ENCODE measurements around the gene SRRT. TPM values are rescaled to one million over a fixed set of nuclear protein-coding genes. Genes with fewer than 3 reads are reported as not detected.
A peak's percentile ranks its signal among the peaks of the same experiment; 100 is the strongest.

Gene SRRT, protein sequence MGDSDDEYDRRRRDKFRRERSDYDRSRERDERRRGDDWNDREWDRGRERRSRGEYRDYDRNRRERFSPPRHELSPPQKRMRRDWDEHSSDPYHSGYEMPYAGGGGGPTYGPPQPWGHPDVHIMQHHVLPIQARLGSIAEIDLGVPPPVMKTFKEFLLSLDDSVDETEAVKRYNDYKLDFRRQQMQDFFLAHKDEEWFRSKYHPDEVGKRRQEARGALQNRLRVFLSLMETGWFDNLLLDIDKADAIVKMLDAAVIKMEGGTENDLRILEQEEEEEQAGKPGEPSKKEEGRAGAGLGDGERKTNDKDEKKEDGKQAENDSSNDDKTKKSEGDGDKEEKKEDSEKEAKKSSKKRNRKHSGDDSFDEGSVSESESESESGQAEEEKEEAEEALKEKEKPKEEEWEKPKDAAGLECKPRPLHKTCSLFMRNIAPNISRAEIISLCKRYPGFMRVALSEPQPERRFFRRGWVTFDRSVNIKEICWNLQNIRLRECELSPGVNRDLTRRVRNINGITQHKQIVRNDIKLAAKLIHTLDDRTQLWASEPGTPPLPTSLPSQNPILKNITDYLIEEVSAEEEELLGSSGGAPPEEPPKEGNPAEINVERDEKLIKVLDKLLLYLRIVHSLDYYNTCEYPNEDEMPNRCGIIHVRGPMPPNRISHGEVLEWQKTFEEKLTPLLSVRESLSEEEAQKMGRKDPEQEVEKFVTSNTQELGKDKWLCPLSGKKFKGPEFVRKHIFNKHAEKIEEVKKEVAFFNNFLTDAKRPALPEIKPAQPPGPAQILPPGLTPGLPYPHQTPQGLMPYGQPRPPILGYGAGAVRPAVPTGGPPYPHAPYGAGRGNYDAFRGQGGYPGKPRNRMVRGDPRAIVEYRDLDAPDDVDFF
- 43.4 and 44.0 TPM in 2 replicates for total RNA-seq (2014; rRNA removed; shearing (Covaris generic))
- polyA plus RNA-seq (2014; cell fraction: nucleus; rRNA removed), result 215 and 246 TPM in 2 replicates

DNA sequence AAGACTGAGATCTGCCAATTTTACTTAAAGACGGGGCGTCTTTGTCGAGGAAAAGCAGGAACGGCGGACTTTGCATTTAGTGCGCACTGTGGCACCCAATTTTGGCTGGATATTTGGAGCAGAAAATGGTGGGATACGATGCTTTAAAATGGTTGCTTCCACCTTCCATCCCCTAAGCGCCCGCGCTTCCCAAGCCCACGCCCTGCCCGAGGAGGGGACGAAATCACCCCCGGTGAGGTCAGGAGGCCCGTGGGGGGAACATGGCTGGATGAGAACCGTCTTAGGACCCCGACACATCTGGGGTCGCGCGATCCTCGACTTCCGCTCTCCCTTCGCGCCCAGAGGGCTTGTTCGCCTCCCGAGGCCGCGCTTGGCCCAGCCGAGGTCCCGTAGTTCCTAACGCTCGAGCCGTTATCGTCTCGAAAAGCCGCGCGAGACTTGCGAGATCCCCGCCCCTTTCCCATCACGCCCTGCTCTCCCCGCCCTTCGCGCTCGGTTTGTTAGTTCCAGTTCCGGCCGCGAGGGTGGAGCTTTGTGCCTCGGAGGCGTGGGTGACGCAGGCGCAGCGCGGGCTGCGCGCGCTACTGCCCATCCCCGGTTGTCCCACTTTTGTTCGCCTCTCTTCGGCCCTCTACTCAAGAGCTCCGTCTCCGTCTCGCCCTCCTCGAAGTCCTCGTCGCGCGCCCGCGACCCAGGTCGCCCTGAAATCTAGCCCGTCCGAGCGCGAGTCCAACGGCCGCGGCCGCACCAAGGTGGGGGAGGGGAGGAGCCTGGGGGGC lies at the start of gene SRRT:
Gene SRRT (plus strand): TSS at position 527 of the 779 bp plus-strand sequence. CDS start 488 bp downstream, outside the sequence.
- peak; percentile 98 for DNase-seq (ENCODE audit: extremely low read depth, low read depth)

DNA sequence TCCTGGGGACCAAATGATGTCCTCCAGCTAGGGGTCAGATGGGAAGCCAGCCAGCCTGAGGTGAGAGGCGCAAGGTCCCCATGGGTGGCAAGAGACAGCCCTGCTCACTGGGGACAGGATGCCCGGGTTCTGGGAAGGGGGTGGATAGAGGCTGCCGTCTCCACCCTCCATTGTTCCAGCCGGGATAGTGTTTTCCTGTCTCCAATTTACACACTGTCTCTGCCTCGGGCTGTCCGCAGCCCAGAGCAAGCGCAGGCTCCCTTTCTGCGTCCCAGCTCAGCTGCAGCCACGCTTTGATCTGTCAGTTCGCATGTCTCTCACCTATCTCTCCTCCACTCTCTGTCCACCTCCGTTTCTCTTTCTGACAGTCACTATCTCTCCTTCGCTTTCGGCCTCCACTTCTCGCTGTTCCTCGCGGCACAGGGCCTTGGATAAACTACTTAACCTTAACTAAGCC lies 49.7 kb upstream of the SRRT start:
- DNase-seq (ENCODE audit: extremely low read depth, low read depth), result no peak

GRCh38 chr7:100825751-100826513 lies 49.0 kb upstream of the SRRT start:
- DNase-seq (ENCODE audit: extremely low read depth, low read depth), result peak; percentile 65

DNA sequence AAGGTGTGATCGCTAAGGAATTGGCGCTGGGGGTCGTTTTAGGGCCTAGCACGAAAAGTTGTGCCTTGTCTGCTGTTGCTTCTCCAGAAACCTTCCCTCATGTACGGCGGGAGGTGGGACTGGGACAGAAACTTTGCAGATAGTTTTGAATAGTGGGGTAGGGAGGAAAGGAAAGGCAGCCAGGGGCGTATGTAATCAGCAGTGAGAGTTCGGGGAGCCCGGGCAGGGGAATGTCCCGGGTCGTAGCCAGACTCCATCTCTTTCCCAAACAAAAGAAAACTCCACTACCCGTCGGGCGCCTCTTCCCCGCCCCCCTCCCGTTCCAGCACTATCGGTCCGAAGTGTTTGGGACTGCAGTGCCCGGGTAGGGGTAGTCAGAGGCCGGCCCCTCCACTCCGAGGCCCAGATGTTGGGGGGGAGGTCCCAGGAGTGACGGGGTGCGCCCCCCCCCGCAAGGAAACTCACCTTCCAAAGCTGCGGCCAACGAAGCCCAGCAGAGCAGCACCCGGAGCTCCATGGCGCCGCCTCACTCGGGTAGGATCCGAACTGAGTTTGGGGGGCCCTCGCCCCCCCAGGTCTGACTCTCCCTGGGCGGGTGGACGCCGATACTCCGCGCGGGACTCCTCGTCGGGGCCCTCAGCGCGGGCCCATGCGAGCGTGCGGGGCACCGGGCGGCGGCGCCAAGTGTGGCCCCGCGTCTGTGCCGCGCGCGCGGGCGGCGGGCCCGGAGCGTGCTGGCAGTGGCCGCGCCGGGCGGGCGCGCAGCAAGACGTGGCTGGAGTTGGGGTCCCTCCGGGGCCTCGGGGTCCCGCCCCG lies 48.2 kb upstream of the SRRT start:
- DNase-seq (ENCODE audit: extremely low read depth, low read depth), result no peak

DNA sequence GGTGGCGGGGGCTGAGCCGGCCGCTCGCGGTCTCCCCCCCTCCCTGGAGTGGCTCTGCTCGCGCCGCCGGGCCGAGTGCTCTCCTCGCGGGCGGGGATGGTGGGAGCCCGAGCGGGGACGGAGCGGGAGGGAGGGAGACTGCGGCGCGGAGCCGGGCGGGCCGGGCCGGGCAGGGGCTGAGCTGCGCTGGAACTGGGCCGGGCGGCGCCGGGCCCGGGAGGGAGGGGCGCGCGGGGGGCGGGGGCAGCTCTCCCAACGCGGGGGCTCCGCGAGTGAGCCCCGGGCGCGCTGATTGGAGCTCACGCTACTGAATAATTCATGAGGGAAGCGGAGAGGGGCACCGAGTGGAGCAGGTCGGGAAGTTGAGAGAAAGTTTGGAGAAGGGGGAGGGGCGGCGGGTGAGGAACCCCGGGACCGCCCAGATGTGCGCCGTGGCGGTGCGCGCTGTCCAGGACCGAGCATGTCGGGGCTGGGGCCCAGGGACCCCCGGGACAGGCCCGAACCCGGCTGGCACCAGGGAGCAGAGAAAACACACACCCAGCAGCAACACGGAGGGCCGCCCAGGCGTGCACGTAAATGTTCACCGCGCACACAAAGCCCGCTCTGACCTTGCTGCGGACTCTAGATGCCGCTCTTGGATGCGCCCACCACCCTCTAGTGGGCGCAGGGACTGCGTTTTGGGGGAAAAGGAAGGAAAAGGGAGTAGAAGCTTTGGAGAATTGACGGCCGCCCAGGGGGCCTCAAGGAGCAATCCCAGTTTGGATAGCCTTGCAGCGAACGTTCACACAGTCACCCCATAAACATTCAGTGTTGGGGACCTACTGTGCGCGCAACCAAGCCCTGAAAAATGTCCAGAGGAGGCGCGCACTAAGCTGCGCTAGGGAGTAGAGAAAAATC lies 47.3 kb upstream of the SRRT start, which contains the start of gene EPHB4:
Gene EPHB4 (minus strand): TSS at position 194 of the 897 bp plus-strand sequence. CDS start 493 bp downstream, outside the sequence.
- DNase-seq (ENCODE audit: extremely low read depth, low read depth), result peak; percentile 73

GRCh38 chr7:100829150-100829716 lies 45.7 kb upstream of the SRRT start:
- DNase-seq (ENCODE audit: extremely low read depth, low read depth), result no peak

- no peak for DNase-seq (ENCODE audit: extremely low read depth, low read depth)
These were observed 44.5 kb upstream of the SRRT start for GRCh38 chr7:100830396-100830795.

DNA sequence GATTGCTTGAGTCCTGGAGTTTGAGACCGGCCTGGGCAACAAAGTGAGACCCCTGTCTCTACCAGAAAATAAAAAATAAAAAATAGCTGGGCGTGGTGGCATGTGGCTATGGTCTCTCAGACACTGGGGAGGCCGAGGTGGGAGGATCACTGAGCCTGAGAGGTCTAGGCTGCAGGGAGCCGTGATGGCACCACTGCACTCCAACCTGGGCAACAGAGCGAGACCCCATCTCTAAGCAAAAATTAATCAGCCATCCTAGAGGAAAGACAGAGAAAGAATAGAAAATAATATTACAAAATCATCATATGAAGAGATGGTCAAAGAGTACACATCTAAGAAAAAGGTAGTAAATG lies 42.6 kb upstream of the SRRT start:
- DNase-seq (ENCODE audit: extremely low read depth, low read depth), result no peak

DNA sequence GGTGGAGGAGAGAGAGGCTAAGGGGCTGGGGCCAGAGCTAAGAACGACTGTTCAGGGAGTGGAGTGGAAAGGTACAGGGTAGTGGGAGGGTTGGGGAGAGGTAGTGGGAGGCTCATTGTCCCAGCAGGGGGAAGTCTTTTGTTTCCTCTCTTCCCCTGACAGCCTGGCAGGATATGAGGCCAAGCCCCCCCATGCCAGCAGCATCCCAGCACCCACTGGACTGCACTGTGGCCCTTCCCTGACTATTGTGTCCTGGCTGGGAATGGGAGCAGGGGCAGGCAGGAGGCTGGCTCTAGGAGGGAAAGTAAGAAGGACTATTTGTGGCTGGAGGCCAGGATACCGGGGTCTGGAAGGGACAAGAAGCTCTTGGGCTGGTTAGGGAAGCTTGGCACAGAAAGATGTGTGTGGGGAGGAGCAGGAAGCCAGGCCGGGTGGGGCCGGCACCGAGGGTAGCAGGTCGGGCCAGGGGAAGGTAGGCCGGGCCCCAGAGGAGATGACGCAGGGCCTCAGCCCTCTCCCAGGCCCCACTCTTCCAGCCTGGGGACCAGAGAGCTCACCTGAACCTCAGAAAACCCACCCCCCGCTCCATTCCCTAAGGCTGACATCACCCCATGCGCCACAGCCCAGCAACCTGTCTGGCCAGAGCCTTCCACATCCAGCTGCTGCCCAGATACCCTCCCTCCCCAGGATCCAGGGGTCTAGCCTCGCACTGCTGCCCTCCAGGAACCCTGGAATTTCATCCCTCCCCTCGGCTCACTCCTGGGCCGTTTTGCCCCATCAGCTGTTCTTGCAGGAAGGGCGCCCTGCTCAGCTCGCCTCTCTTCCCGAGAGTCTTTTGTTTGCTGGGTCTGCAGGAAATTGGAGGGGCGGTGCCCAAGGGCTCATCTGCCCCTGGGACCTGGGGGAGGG lies 38.7 kb upstream of the SRRT start:
- no peak for DNase-seq (ENCODE audit: extremely low read depth, low read depth)

- DNase-seq (ENCODE audit: extremely low read depth, low read depth), result no peak
These were observed 38.1 kb upstream of the SRRT start for GRCh38 chr7:100836812-100837098.

DNA sequence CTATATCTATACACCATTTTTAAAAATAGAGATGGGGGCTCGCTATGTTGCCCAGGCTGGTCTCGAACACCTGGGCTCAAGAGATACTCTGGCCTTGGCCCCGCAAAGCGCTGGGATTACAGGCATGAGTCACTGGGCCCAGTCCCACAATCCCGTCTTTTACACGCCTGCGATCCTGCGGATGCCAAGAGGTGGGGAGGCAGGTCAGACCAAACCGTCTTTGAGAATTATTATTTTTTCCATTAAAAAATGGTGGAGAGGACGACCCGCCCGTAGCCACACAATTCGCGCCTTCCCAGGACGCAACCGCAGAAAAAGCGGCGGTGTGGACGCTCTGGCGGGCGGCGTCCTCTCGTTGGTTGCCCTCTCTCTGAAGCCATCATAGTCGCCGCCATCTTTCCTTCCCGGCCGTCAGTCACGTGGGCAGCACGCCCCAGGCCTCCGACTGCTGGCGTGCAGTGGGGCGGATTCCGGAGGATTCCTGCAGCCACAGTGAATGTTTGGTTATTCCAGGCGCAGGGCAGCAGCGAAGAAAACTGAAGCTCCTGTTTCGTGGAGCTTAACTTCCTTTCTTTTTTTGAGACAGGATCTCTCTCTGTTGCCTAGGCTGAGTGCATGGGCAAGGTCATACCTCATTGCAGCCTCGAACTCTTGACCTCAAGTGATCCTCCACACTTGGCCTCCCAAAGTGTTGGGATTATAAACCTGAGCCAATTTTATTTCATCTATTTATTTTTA lies 37.6 kb upstream of the SRRT start:
- peak; percentile 79 for DNase-seq (ENCODE audit: extremely low read depth, low read depth)

GRCh38 chr7:100839361-100839760 lies 35.5 kb upstream of the SRRT start:
- no peak for DNase-seq (ENCODE audit: extremely low read depth, low read depth)

- no peak for DNase-seq (ENCODE audit: extremely low read depth, low read depth)
These were observed 34.3 kb upstream of the SRRT start for GRCh38 chr7:100840470-100841100.

DNA sequence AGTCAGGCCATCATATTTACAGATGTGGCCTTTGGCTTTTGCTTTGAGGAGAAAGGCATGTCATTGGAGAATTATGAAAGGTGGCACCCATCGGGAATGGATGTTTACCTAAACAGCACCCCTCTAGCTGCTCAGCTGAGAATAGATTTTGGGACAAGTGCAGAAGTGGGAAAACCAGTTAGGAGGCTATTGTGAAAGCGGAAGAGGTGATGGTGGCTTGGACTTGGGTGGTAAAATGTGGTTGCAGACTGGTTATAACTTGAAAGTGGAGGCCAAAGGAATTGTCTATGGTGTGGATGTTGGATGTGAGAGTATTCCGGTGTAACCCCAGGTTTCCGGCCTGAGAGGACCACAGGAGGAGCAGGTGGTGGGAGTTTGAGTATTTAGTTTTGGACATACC lies 27.5 kb upstream of the SRRT start:
- no peak for DNase-seq (ENCODE audit: extremely low read depth, low read depth)

DNA sequence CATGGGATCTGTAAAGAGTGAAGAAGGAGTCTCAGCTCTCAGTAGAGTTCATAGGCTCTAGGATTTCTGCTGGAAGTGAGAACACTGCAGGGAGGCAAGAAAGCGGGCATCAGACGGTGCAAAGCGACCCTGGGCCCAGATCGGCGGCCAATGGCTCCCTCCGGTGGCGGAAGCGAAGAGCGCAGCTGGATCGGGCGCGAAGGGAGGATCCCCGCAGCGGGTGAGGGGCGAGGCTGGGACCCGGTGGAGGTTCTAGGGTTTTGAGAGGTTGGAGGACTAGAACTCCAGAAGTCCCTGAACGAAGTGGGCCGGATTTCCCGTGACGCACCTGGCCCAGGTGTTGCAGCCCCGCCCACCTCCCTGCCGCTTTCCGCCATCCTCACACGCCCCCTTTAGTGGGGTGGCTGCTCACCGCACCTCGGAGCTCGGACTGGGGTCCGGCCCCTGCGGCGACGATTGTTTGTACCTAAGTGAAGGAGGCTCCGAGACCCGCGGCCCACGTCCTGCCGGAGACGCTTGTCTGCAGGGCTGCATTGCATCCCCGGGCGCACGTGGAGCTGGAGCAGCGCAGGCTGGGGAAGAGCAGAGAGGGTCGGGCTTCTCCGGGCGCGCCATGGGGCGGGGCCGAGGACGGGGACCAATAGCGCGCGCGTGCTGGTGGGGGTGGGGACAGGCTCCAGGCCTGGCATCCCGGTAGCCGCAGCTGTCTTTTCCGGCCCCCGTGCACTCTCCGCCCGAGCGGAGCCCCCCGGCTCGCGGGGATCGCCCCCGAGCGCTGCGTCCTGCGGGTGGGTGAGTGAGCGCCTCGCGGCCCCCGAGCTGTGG lies 22.6 kb upstream of the SRRT start, which contains the start of gene SLC12A9:
Gene SLC12A9 (plus strand): TSS at position 666 of the 825 bp plus-strand sequence. CDS start 1,485 bp downstream, outside the sequence.
- peak; percentile 88 for DNase-seq (ENCODE audit: extremely low read depth, low read depth)

Data from NCI-H460 (cell line).